Posterior vena cava (tissue), 2 donors: ENCODE data around the gene MTIF3. TPM values are rescaled to one million over a fixed set of nuclear protein-coding genes. Genes with fewer than 3 reads are reported as not detected.
A peak's percentile ranks its signal among the peaks of the same experiment; 100 is the strongest.

Experiments used
- DNase-seq: peaks from one replicate; pipeline ENCODE4 v3.0.0-alpha.2; 2020; ENCODE audit warnings: low spot score
- intact Hi-C, 2 donors: fragments of 100-400 bp; cut with DNase I; formaldehyde crosslinking; loops; one replicate each; pipeline versions ENCODE4 v1.14.1 to v1.14.2; 2022 to 2023
- long read RNA-seq, 2 donors: library from polyadenylated mRNA; unstranded; transcript quantifications; one replicate each; pipeline ENCODE4 v2.0.0, GENCODE V29; 2020 to 2021
- total RNA-seq, 2 donors: library from RNA; stranded (reverse); fragmentation: NEBNext Ultra II Directional; extraction: Animal tissue kit (Norgen Biotek cat#: 25700); gene quantifications; one replicate each; pipeline ENCODE4 v1.2.1, GENCODE V29; 2021
- donor health status: DM: yes; HTN: yes; CAD: no.
- donor health status: DM: yes; HTN: yes; CAD: no.

The MTIF3 gene, protein sequence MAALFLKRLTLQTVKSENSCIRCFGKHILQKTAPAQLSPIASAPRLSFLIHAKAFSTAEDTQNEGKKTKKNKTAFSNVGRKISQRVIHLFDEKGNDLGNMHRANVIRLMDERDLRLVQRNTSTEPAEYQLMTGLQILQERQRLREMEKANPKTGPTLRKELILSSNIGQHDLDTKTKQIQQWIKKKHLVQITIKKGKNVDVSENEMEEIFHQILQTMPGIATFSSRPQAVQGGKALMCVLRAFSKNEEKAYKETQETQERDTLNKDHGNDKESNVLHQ
- 10 to 100 TPM; 32.9 to 39.4 TPM for total RNA-seq
- long read RNA-seq, donor 1, partial matches to known transcripts, result 2 of 4 reads
- long read RNA-seq, donor 1, other reads (novel, unspliced or antisense), result 0 of 4 reads
- long read RNA-seq, donor 2, transcript MTIF3-202 (5 exons, 1,005 nt), result major isoform, 18 of 40 reads
- long read RNA-seq, donor 2, partial matches to known transcripts, result 3 of 40 reads
- long read RNA-seq, donor 2, other reads (novel, unspliced or antisense), result 19 of 40 reads

GRCh38 chr13:27449936-27450828, at the start of gene MTIF3:
Gene MTIF3 (minus strand): TSS chr13:27450564. CDS start chr13:27440448, 10,116 bp downstream.
- peak; percentile 97 for DNase-seq

GRCh38 chr13:27497563-27498230, 47.3 kb upstream of the MTIF3 start:
- no peak for DNase-seq
- intact Hi-C loops, result no loop called here

More at GRCh38 chr13:27449936-27450828, at the start of gene MTIF3:
- intact Hi-C loops, result loop anchor here (5.0 to 10.0 kb wide), 2 partner anchors 165 to 1273 kb away; no protein-coding TSS in a partner anchor

GRCh38 chr13:27496536-27497273, 46.3 kb upstream of the MTIF3 start:
- DNase-seq, result no peak
- intact Hi-C loops, result no loop called here

DNA sequence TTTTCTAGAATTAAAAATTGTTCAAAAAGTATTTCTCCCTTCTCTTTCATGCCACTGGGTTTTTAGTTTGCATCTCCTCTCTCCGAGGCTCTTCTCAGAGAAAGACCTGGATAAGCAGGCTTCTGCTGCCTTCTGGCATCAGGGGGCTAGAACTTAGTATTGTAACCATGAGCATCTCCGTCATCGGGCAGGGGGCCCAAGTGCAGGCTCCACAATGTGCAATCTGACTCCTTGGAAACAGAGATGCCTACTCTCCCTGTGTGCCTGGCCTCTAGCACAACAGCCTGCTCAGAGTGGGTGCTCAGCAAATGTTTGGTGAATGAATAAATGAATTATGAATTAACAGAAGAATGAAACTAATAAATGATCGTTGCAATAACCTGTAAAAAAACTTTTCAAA, 45.6 kb upstream of the MTIF3 start:
- intact Hi-C loops, result no loop called here
- DNase-seq, result no peak

- intact Hi-C loops, result no loop called here
- DNase-seq, result no peak
Observed at GRCh38 chr13:27495551-27495950, 45.2 kb upstream of the MTIF3 start.

- no peak for DNase-seq
- intact Hi-C loops, result no loop called here
Observed at GRCh38 chr13:27493981-27494380, 43.6 kb upstream of the MTIF3 start.

DNA sequence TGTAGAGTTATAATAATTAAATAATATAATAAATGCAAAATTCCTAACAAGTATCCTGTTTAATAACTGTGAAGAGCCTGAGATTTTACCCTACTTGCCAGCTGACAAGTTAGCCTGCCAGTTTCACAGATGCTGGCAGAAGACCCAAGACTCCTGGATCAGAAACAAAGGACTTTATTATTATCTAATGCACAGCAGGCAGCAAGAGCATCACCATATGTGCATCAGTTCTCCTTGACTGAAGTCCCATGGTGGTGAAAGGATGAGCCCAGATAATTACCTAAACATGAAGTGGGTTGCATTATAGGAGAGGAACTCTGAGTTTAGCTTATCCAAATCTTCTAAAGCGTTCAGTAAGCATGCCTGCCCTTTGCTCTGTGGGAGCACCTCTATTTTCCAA, 39.1 kb upstream of the MTIF3 start:
- DNase-seq, result no peak
- intact Hi-C loops, result no loop called here

DNA sequence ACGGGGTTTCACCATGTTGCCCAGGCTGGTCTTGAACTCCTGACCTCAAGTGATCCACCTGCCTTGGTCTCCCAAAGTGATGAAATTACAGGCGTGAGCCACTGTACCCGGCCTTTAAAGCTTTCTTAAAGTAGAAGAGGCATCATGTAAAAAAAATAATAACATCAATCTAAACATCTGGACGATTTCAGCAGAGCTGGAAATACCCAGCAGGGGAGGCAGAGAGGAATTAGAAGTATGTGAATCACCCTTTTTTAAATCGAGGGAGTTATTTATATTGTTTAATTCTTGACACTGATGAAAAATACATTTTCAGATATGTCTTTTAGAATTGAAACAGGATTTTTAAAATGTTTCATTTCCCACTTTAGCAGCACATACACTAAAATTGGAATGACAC, 37.4 kb upstream of the MTIF3 start:
- intact Hi-C loops, result no loop called here
- no peak for DNase-seq

- intact Hi-C loops, result no loop called here
- DNase-seq, result no peak
Observed at GRCh38 chr13:27483421-27483820, 33.1 kb upstream of the MTIF3 start.

- DNase-seq, result no peak
- intact Hi-C loops, result no loop called here
Observed at GRCh38 chr13:27482983-27483382, 32.6 kb upstream of the MTIF3 start.

DNA sequence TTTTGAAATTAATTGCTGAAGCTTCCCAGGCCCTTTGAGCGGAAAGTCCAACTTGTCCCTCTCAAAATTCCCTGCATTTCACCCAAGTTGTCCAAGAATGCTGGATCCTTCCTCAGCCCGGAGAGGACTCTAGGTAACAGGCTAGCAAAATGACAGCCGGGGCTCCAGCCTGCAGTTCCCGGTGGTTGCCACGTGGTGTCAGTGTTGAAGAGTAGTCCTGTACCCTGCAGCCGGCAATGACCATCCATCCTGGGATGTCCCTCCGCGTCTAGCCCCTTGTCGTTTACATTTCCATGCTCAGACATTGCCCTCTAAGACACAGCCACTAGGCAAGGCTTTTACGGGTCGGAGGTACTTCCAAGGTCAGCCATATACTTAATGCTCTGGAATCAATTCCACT, 31.4 kb upstream of the MTIF3 start:
- intact Hi-C loops, result no loop called here

GRCh38 chr13:27476943-27477703, 26.8 kb upstream of the MTIF3 start:
- intact Hi-C loops, result no loop called here
- DNase-seq, result no peak

More for the DNA sequence above, 31.4 kb upstream of the MTIF3 start:
- no peak for DNase-seq

DNA sequence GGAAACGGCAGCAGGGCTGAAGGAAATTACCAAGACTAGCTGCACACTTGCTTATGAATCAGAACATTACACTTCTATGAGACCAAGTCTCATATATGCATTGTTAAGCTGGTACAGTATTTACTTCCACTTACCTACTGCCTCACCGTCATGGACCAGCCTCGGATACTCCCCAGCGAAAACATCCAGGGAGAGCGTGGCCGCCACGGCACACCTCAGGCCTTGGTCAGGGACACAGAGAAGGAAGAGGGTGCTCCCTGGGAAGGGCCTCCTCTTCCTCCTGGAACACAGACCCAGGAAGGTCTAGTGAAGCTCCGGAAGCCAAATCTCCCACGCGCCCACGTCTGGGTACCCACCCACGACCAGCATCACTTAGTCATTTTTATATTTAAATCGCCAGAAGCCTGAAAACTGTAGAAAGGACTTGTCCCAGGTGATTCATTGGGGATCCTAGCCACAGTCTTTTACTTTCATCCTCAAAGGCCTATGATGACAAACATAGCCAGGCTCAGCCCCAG, 24.4 kb upstream of the MTIF3 start:
- intact Hi-C loops, result no loop called here
- no peak for DNase-seq

DNA sequence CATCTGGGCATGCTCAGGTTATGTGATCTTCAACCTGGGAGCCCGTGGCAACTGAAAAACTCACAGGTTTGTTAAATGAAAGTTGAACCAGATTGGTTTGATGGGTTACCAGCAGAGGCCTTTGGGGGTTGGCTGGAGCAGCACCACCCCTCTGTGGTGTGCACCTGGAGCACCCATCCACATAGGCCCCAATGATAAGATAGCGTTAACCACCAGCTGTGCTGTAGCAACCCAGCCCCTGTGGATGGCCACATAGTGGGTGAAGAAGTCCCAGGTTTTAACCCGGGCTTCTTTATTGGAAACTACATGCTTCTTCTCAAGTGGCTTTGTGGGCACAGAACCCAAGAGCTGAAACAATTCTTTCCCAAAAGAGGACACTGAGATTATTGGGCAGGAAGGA, 22.6 kb upstream of the MTIF3 start:
- intact Hi-C loops, result no loop called here

DNA sequence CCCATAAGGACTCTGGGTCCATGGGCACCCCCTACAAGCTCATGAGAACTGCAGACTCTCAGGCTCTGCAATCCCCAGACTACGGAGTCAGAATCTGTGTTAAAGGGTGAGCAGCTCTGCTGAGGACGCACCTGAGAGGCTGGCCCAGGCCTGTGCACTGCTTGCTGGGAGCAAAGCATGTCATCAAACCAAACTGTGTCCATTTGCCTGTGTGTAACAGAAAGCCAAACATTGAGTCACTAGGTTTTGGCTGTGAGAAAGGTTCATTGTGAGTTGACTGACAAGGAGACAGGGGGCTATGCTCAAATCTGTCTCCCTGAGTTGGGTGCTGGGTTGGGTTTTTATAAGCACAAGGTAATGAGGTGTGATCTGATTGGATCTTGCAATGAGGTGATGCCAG, 22.1 kb upstream of the MTIF3 start:
- DNase-seq, result no peak
- intact Hi-C loops, result no loop called here

More for the DNA sequence above, 22.6 kb upstream of the MTIF3 start:
- no peak for DNase-seq

- DNase-seq, result no peak
- intact Hi-C loops, result no loop called here
Observed at GRCh38 chr13:27470075-27470820, 19.9 kb upstream of the MTIF3 start.

DNA sequence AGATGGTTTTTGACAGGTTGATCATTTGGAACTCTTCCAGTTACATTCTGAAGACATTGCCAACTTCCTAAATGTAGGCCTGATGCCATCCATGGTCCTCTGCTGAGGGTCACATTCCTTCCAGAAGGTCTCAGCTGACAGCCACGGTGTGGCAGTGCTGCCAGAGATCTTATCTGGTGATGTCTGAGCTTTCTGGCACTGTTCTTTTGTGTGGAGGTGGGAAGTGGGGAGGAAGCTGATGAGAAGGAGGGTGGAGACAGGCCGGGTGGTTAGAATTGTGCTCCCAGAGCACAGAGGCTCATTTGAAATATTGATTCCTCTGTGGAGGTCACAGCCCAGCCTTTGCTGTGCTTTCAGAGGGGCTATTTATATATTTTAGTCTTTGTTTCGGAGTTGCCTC, 16.1 kb upstream of the MTIF3 start:
- intact Hi-C loops, result no loop called here

More for the DNA sequence above, 16.1 kb upstream of the MTIF3 start:
- no peak for DNase-seq
